Measurements from ENCODE around the gene SVIL.

DNA sequence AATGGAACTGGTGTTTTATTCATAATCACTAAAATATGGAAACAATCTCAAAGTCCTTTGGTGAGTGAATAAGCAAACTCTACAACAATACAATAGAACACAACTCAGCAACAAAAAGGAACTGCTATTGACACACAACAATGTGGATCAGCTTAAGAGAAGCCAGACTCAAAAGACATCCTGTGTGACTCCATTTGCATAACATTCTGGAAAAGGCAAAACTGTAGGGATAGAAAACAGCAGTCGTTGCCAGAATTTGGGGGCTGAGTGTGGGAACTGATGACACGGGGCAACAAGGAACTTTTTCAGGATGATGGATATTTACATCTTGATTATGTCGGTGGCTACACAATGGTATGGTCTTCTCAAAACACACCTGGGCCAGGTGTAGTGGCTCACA, 32.4 kb upstream of the SVIL start:
- no peak for TF ChIP-seq CTCF (IDR thresholded peaks at IDR 0.05)
- no peak for TF ChIP-seq POLR2A (IDR thresholded peaks at IDR 0.05)

Measured in Peyer's patch (tissue), 4 donors.